A549 (cell line): Measurements from ENCODE around the gene SIAE. TPM values are rescaled to one million over a fixed set of nuclear protein-coding genes. Genes with fewer than 3 reads are reported as not detected.

Experiments
- ATAC-seq, 2 experiments: fragments of 200-7000 bp in 1 of 2; fragments of >200 bp in 1 of 2; cut with Nextera tagmentation in 1 of 2; cut with Tn5 transposase in 1 of 2; 3 replicates each; pipeline versions ENCODE4 v1.8.0 to v1.9.1; 2018 to 2020; ENCODE audit warnings: mild to moderate bottlenecking in 1 of 2, moderate library complexity in 1 of 2
- CTCF ChIA-PET: fragments of 300-600 bp; sonication (Branson Sonifier 250); formaldehyde crosslinking; extraction: SDS; loops from one replicate; lab custom pipeline; 2021; ENCODE audit warnings: antibody characterized with exemption, inconsistent platforms; lab: Yijun Ruan, JAX
- POLR2A ChIA-PET: fragments of 350-600 bp; formaldehyde crosslinking; extraction: SDS; loops from one replicate; lab custom pipeline; 2021; ENCODE audit warnings: antibody characterized with exemption, inconsistent platforms; lab: Yijun Ruan, JAX
- DNase-seq, 2 experiments: peaks; one replicate each; pipeline versions ENCODE4 v3.0.0 to v3.0.0-alpha.2; 2011 to 2016; ENCODE audit warnings: low read depth in 1 of 2, low spot score in 1 of 2
- FAIRE-seq: peaks from 2 replicates; lab custom pipeline; 2011; peaks lifted over from hg19 to GRCh38; lab: Jason Lieb, UNC
- H3K27ac ChIP-seq, 2 experiments: fragments of >200 bp; sonication (Bioruptor Twin); formaldehyde crosslinking; 3 replicates each; pipeline ENCODE4 v1.5.1; 2016 to 2017
- H3K4me1 ChIP-seq: fragments of >200 bp; sonication (Bioruptor Twin); formaldehyde crosslinking; 3 replicates; pipeline ENCODE4 v1.6.1; 2016
- H3K4me2 ChIP-seq: fragments of >200 bp; sonication (Bioruptor Twin); formaldehyde crosslinking; 3 replicates; pipeline ENCODE4 v1.6.1; 2016
- H3K4me3 ChIP-seq: fragments of >200 bp; sonication (Bioruptor Twin); formaldehyde crosslinking; 3 replicates; pipeline ENCODE4 v1.5.1; 2016
- H3K9me3 ChIP-seq: fragments of >200 bp; sonication (Bioruptor Twin); formaldehyde crosslinking; 3 replicates; pipeline ENCODE4 v1.6.1; 2016
- BHLHE40 ChIP-seq: IDR thresholded peaks from 2 replicates; pipeline ENCODE4 v1.6.1; 2012; ENCODE audit warnings: low read depth, low read length, inconsistent platforms
- CBX2 ChIP-seq: fragments of 200-600 bp; sonication (generic); IDR thresholded peaks from 2 replicates; pipeline ENCODE4 v1.6.1; 2016; ENCODE audit warnings: low read depth, mild to moderate bottlenecking, borderline replicate concordance
- CBX8 ChIP-seq: fragments of 200-600 bp; sonication (generic); IDR thresholded peaks from 2 replicates; pipeline ENCODE4 v1.6.1; 2016
- EHMT2 ChIP-seq: fragments of 200-600 bp; sonication (generic); IDR thresholded peaks from 2 replicates; pipeline ENCODE4 v1.6.1; 2016; ENCODE audit warnings: antibody characterized with exemption, low read depth, mild to moderate bottlenecking, moderate library complexity
- FOSB ChIP-seq: fragments of 250-450 bp; sonication (Bioruptor Pico); IDR thresholded peaks from 2 replicates; pipeline ENCODE4 v1.5.0; 2020; ENCODE audit warnings: mild to moderate bottlenecking, moderate library complexity
- FOXS1 ChIP-seq: fragments of 250-450 bp; sonication (Bioruptor Pico); IDR thresholded peaks from 2 replicates; pipeline ENCODE4 v1.5.0; 2020; ENCODE audit warnings: mild to moderate bottlenecking, moderate library complexity
- JUNB ChIP-seq: fragments of >200 bp; sonication (Bioruptor Twin); formaldehyde crosslinking; IDR thresholded peaks from 2 replicates; pipeline ENCODE4 v1.6.1; 2016
- KDM1A ChIP-seq: fragments of 200-600 bp; sonication (generic); IDR thresholded peaks from 2 replicates; pipeline ENCODE4 v1.6.1; 2016; ENCODE audit warnings: low read depth, mild to moderate bottlenecking
- MAFK ChIP-seq: fragments of 450-650 bp; IDR thresholded peaks from 2 replicates; pipeline ENCODE4 v1.6.1; 2014; ENCODE audit not compliant: partially characterized antibody
- MAZ ChIP-seq: fragments of 150-350 bp; IDR thresholded peaks from 2 replicates; pipeline ENCODE4 v1.6.1; 2014; ENCODE audit warnings: antibody characterized with exemption, low read depth, low read length, borderline replicate concordance
- NPAS2 ChIP-seq: fragments of 250-450 bp; sonication (Bioruptor Pico); IDR thresholded peaks from 2 replicates; pipeline ENCODE4 v1.8.0; 2022; ENCODE audit warnings: mild to moderate bottlenecking, moderate library complexity, borderline replicate concordance
- POLR2AphosphoS2 ChIP-seq: conservative IDR thresholded peaks from 2 replicates; pipeline ENCODE4 v1.6.1; 2012; ENCODE audit warnings: low read length, improper control_type of control experiment, inconsistent platforms
- RAD21 ChIP-seq, 2 experiments: fragments of >200 bp in 1 of 2; sonication (Bioruptor Twin) in 1 of 2; formaldehyde crosslinking in 1 of 2; IDR thresholded peaks in 1 of 2; conservative IDR thresholded peaks in 1 of 2; 2 replicates in 1 of 2; 3 replicates in 1 of 2; pipeline ENCODE4 v1.6.1; 2012 to 2018; ENCODE audit warnings: inconsistent platforms in 1 of 2
- SMC3 ChIP-seq: fragments of >200 bp; sonication (Bioruptor Twin); formaldehyde crosslinking; IDR thresholded peaks from 3 replicates; pipeline ENCODE4 v1.6.1; 2018; ENCODE audit warnings: inconsistent platforms
- SREBF2 ChIP-seq: fragments of 450-650 bp; IDR thresholded peaks from 2 replicates; pipeline ENCODE4 v1.6.1; 2014; ENCODE audit warnings: mild to moderate bottlenecking, moderate library complexity
- TFCP2L1 ChIP-seq: fragments of 250-450 bp; sonication (Bioruptor Pico); IDR thresholded peaks from 2 replicates; pipeline ENCODE4 v1.5.0; 2021; ENCODE audit warnings: mild to moderate bottlenecking
- TP53 ChIP-seq: fragments of 250-450 bp; sonication (Bioruptor Pico); IDR thresholded peaks from 2 replicates; pipeline ENCODE4 v1.5.0; 2021; ENCODE audit warnings: mild to moderate bottlenecking, moderate library complexity
- WGBS: methylation state at CpG from one replicate; pipeline ENCODE4 v1.1.6; 2017; ENCODE audit errors: missing lambda C conversion rate; 5-methylcytosine and 5-hydroxymethylcytosine counted together
- polyA plus RNA-seq, 4 experiments: library from polyadenylated mRNA; depleted of rRNA in 3 of 4; stranded (reverse); fragments of >200 nt; fragmentation: RNase III in 1 of 4; extraction: RNeasy Plus Mini Kit Qiagen cat#74134 plus additional on column Dnase treatment in 1 of 4; gene quantifications; 2 replicates in 3 of 4; 3 replicates in 1 of 4; pipeline ENCODE4 v1.2.3, GENCODE V29; 2011 to 2017
- TF ChIP-seq, protein P1 (sequence below): fragments of 250-450 bp; sonication (Bioruptor Pico); IDR thresholded peaks from 2 replicates; pipeline ENCODE4 v1.5.0; 2021; ENCODE audit warnings: mild to moderate bottlenecking, moderate library complexity, borderline replicate concordance
- TF ChIP-seq, protein P2 (sequence below): fragments of 450-650 bp; IDR thresholded peaks from 2 replicates; pipeline ENCODE4 v1.6.1; 2014; ENCODE audit warnings: antibody characterized with exemption
- TF ChIP-seq, protein P3 (sequence below): IDR thresholded peaks from 2 replicates; pipeline ENCODE4 v1.6.1; 2012
- TF ChIP-seq, protein P4 (sequence below): fragments of 150-350 bp; IDR thresholded peaks from 2 replicates; pipeline ENCODE4 v1.6.1; 2014; ENCODE audit warnings: low read depth, mild to moderate bottlenecking, low read length
- TF ChIP-seq, protein P5 (sequence below): IDR thresholded peaks from 2 replicates; pipeline ENCODE4 v1.6.1; 2012

Gene SIAE
- polyA plus RNA-seq, 2 of the 4 experiments (the other 2 are of a cell fraction), result 10.3 to 23.2 TPM

DNA sequence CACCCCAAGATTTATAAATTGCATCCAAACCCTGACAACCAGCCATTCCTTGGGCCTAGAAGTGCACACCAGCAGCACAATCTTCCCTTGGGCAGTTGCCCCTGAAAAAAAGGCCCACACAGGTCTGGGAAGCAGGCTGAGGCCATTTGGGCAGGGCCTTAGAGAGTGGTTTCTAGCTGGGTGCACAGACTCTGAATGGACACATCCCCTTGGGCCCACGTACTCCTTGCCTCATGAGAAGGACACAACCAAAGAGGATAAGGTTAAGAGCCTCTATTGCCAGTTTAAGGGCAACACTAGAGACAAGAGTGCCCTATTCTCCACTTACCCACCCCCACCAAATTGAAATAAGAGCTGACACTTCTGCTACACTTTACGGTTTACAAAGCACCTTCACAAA is 63.2 kb downstream of the SIAE start:
- H3K4me2 ChIP-seq, result no peak overlapping the region
- ATAC-seq (no peak), DNase-seq (no peak), FAIRE-seq (no peak)
- whole genome bisulfite sequencing, result 39% methylated on average over 2 of the region's 2 CpGs
- ChIA-PET POLR2A (no interaction called here), CTCF (interaction anchor here (0.6 kb wide), 1 partner anchor 19 kb away, joined by 3 read pairs; no protein-coding TSS in a partner anchor)
- H3K9me3 ChIP-seq, result no peaks in the 10 kb centered on the region
- no peaks in the 10 kb centered on the region for H3K4me1 ChIP-seq
- no peak for TF ChIP-seq POLR2AphosphoS2
- no peak for TF ChIP-seq TFCP2L1 (CRISPR knock-in tag)
- TF ChIP-seq, protein P1, sequence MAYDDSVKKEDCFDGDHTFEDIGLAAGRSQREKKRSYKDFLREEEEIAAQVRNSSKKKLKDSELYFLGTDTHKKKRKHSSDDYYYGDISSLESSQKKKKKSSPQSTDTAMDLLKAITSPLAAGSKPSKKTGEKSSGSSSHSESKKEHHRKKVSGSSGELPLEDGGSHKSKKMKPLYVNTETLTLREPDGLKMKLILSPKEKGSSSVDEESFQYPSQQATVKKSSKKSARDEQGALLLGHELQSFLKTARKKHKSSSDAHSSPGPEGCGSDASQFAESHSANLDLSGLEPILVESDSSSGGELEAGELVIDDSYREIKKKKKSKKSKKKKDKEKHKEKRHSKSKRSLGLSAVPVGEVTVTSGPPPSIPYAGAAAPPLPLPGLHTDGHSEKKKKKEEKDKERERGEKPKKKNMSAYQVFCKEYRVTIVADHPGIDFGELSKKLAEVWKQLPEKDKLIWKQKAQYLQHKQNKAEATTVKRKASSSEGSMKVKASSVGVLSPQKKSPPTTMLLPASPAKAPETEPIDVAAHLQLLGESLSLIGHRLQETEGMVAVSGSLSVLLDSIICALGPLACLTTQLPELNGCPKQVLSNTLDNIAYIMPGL (CRISPR knock-in tag), result no peak
- TF ChIP-seq, protein P2, sequence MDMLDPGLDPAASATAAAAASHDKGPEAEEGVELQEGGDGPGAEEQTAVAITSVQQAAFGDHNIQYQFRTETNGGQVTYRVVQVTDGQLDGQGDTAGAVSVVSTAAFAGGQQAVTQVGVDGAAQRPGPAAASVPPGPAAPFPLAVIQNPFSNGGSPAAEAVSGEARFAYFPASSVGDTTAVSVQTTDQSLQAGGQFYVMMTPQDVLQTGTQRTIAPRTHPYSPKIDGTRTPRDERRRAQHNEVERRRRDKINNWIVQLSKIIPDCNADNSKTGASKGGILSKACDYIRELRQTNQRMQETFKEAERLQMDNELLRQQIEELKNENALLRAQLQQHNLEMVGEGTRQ, result no peak
- no peak for TF ChIP-seq TP53 (CRISPR knock-in tag)
- no peak for TF ChIP-seq CBX2
- TF ChIP-seq, protein P3, sequence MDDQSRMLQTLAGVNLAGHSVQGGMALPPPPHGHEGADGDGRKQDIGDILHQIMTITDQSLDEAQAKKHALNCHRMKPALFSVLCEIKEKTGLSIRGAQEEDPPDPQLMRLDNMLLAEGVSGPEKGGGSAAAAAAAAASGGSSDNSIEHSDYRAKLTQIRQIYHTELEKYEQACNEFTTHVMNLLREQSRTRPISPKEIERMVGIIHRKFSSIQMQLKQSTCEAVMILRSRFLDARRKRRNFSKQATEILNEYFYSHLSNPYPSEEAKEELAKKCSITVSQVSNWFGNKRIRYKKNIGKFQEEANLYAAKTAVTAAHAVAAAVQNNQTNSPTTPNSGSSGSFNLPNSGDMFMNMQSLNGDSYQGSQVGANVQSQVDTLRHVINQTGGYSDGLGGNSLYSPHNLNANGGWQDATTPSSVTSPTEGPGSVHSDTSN, result no peak
- TF ChIP-seq, protein P4, sequence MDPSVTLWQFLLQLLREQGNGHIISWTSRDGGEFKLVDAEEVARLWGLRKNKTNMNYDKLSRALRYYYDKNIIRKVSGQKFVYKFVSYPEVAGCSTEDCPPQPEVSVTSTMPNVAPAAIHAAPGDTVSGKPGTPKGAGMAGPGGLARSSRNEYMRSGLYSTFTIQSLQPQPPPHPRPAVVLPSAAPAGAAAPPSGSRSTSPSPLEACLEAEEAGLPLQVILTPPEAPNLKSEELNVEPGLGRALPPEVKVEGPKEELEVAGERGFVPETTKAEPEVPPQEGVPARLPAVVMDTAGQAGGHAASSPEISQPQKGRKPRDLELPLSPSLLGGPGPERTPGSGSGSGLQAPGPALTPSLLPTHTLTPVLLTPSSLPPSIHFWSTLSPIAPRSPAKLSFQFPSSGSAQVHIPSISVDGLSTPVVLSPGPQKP, result no peak
- TF ChIP-seq, protein P5, sequence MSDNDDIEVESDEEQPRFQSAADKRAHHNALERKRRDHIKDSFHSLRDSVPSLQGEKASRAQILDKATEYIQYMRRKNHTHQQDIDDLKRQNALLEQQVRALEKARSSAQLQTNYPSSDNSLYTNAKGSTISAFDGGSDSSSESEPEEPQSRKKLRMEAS, result no peak
- TF ChIP-seq EHMT2, result no peak
- no peak for TF ChIP-seq KDM1A
- no peak for TF ChIP-seq SREBF2
- TF ChIP-seq FOXS1 (CRISPR knock-in tag), result no peak
- TF ChIP-seq RAD21 (conservative IDR thresholded peaks at IDR 0.05 in 1 of 2, IDR thresholded peaks at IDR 0.05 in 1 of 2), result no peak
- no peak for TF ChIP-seq CBX8
- TF ChIP-seq JUNB, result no peak
- TF ChIP-seq MAZ, result no peak
- TF ChIP-seq BHLHE40, result no peak
- no peak overlapping the region for H3K27ac ChIP-seq
- H3K4me3 ChIP-seq, result no peak overlapping the region

DNA sequence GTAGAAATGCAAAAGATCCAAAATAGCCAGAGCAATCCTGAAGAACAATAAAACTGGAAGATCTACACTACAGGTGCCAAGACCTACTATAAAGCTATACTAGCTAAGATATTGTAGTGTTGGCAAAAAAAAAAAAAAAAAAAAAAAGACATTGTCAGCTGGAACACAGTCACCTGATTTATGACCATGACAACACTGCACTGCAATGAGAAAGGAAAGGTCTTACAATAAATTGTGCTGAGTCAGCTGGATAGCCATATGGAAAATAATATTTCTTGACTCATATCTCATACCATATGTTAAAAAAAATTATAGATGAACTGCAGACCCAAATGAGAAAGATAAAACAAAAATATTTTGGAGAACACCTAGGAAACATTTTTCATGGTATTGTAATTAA is 65.4 kb downstream of the SIAE start:
- DNase-seq, result no peak

More for the DNA sequence above, 65.4 kb downstream of the SIAE start:
- ChIA-PET POLR2A (interaction anchor here (0.7 kb wide), 1 partner anchor 546 kb away, joined by 6 read pairs; no protein-coding TSS in a partner anchor), CTCF (interaction anchor here (1.2 kb wide), 1 partner anchor 192 kb away, joined by 3 read pairs; no protein-coding TSS in a partner anchor)
- Histone ChIP-seq H3K9me3 (no peaks in the 10 kb centered on the region), H3K27ac (no peak overlapping the region), H3K4me3 (no peak overlapping the region), H3K4me2 (no peak overlapping the region), H3K4me1 (no peaks in the 10 kb centered on the region)
- FAIRE-seq, result no peak
- no peak for ATAC-seq
- TF ChIP-seq SMC3 (no peak), BHLHE40 (no peak), FOSB (CRISPR knock-in tag) (no peak), MAFK (peak; percentile 95), NPAS2 (CRISPR knock-in tag) (no peak)
- TF ChIP-seq, protein P1 (CRISPR knock-in tag), result no peak
